Tibial artery (tissue), 4 donors: ENCODE data around the gene NPFFR1.
A peak's percentile ranks its signal among the peaks of the same experiment; 100 is the strongest.

Experiments
- DNase-seq, 2 donors: peaks; one replicate each; pipeline ENCODE4 v3.0.0-alpha.2; 2019
- H3K27ac ChIP-seq, 2 donors: fragments of 200-600 bp; sonication (generic) in 1 of 2; 1 replicate in 1 of 2; 2 replicates in 1 of 2; pipeline ENCODE4 v1.5.1; 2018 to 2019; ENCODE audit warnings: mild to moderate bottlenecking in 1 of 2
- H3K27me3 ChIP-seq, 2 donors: fragments of 200-600 bp; sonication (generic) in 1 of 2; one replicate each; pipeline versions ENCODE4 v1.5.1 to v1.6.0; 2016 to 2019
- H3K36me3 ChIP-seq, 3 donors: fragments of 200-600 bp; sonication (generic) in 2 of 3; one replicate each; pipeline ENCODE4 v1.5.1; 2016 to 2019; ENCODE audit warnings: mild to moderate bottlenecking in 2 of 3
- H3K4me1 ChIP-seq, 4 donors: fragments of 200-600 bp; sonication (generic) in 2 of 4; 1 replicate in 3 of 4; 2 replicates in 1 of 4; pipeline ENCODE4 v1.5.1; 2016 to 2019
- H3K4me3 ChIP-seq, 2 donors: fragments of 200-600 bp; sonication (generic) in 1 of 2; 1 replicate in 1 of 2; 2 replicates in 1 of 2; pipeline ENCODE4 v1.5.1; 2018 to 2019; ENCODE audit warnings: mild to moderate bottlenecking in 2 of 2
- H3K9me3 ChIP-seq, 3 donors: fragments of 200-600 bp; sonication (generic) in 1 of 3; one replicate each; pipeline ENCODE4 v1.5.1; 2016 to 2019
- intact Hi-C: fragments of 100-400 bp; cut with DNase I; formaldehyde crosslinking; loops from one replicate; pipeline ENCODE4 v1.15.0; 2023; ENCODE audit warnings: low total_unique reads
- TF ChIP-seq, protein P1 (sequence below), 2 experiments: fragments of 200-600 bp in 1 of 2; fragments of 450-650 bp in 1 of 2; IDR thresholded peaks; one replicate each; pipeline ENCODE4 v1.5.1; 2017 to 2019; ENCODE audit warnings: antibody characterized with exemption in 2 of 2, mild to moderate bottlenecking in 1 of 2, moderate library complexity in 1 of 2

NPFFR1 gene

GRCh38 chr10:70328967-70329366 is 45.2 kb upstream of the NPFFR1 start:
- no peak for DNase-seq
- H3K4me3 ChIP-seq: no peak overlapping the region

DNA sequence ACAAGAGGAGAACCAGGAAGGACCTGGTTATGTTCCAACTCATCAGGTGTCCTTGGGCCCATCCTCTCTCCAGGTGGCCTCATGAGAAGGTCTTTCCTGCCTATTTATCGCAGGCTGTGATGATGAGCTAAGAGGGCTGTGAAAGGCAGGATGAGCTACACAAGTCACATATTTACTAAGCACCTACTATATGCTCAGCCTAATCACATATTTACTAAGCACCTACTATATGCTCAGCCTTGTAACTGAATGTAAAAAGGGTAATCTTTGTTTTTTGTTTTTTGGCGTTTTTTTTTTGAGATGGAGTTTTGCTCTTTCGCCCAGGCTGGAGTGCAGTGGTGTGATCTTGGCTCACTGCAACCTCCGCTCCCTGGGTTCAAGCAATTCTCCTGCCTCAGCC is 44.2 kb upstream of the NPFFR1 start:
- Histone ChIP-seq H3K4me1 (peaks cover 0 to 17% (median 11%) of the 10 kb centered on the region in 4 donors), H3K9me3 (no peaks in the 10 kb centered on the region), H3K27me3 (no peaks in the 10 kb centered on the region), H3K36me3 (no peaks in the 10 kb centered on the region), H3K27ac (no peak overlapping the region), H3K4me3 (no peak overlapping the region)
- TF ChIP-seq, protein P1, sequence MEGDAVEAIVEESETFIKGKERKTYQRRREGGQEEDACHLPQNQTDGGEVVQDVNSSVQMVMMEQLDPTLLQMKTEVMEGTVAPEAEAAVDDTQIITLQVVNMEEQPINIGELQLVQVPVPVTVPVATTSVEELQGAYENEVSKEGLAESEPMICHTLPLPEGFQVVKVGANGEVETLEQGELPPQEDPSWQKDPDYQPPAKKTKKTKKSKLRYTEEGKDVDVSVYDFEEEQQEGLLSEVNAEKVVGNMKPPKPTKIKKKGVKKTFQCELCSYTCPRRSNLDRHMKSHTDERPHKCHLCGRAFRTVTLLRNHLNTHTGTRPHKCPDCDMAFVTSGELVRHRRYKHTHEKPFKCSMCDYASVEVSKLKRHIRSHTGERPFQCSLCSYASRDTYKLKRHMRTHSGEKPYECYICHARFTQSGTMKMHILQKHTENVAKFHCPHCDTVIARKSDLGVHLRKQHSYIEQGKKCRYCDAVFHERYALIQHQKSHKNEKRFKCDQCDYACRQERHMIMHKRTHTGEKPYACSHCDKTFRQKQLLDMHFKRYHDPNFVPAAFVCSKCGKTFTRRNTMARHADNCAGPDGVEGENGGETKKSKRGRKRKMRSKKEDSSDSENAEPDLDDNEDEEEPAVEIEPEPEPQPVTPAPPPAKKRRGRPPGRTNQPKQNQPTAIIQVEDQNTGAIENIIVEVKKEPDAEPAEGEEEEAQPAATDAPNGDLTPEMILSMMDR (IDR thresholded peaks at IDR 0.05): no peak
- peak in 1 of 2 donors; percentile 2 for DNase-seq
- intact Hi-C loops: no loop called here

More at GRCh38 chr10:70328967-70329366, 45.2 kb upstream of the NPFFR1 start:
- Histone ChIP-seq H3K27me3 (no peaks in the 10 kb centered on the region), H3K4me1 (peaks cover 0 to 17% (median 11%) of the 10 kb centered on the region in 4 donors), H3K9me3 (no peaks in the 10 kb centered on the region), H3K27ac (no peak overlapping the region), H3K36me3 (no peaks in the 10 kb centered on the region)
- TF ChIP-seq, protein P1 (IDR thresholded peaks at IDR 0.05): no peak
- intact Hi-C loops: no loop called here

DNA sequence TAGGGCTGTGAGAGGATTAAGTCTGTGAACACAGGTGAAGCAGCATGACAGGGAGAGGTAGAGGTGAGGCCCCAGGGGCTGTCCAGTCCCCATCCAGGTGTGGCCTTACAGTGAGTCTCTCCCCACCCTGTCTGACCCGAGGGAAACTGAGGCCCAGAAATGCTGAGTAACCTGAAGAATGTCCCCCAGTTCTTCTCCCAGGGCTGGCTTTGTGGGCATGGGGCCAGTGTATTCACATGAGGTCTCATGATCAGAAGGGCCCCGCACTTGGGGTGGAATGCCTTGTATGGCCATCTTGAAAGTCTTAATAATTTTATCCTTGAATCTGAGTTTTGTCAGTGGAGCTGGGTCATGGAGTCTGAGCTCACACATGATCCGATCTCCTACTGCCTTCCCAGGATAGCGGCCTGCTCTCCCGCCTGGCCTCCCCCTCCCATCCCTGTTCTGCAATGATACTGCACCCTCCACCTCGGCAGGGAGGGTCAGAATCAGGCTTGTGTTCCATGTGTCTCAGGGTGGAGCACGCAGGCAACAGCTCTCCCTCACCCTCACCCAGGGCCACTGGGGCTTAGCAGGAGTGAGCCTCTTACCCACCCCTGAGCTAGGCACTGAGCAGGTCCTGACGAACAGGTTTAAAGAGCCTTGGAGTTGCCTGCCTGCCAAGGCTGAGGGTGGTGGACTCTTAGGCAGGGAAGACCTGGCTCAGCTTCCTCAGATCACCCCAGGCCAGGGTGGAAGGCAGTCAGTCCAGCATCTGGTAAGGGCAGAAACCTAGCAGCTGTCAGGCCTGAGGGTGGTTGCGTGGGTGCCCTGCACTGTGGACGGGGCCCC is 41.4 kb upstream of the NPFFR1 start:
- H3K27ac ChIP-seq: no peak overlapping the region
- intact Hi-C loops: no loop called here

GRCh38 chr10:70324339-70324861 is 40.6 kb upstream of the NPFFR1 start:
- Histone ChIP-seq H3K9me3 (no peaks in the 10 kb centered on the region), H3K36me3 (no peaks in the 10 kb centered on the region), H3K4me3 (no peak overlapping the region), H3K27me3 (no peaks in the 10 kb centered on the region), H3K4me1 (peaks cover 0 to 4% (median 0%) of the 10 kb centered on the region in 4 donors), H3K27ac (no peak overlapping the region)
- DNase-seq: peak in 1 of 2 donors; percentile 49
- TF ChIP-seq, protein P1 (IDR thresholded peaks at IDR 0.05): no peak
- intact Hi-C loops: no loop called here

More for the DNA sequence above, 41.4 kb upstream of the NPFFR1 start:
- Histone ChIP-seq H3K36me3 (no peaks in the 10 kb centered on the region), H3K4me3 (no peak overlapping the region), H3K9me3 (no peaks in the 10 kb centered on the region), H3K27me3 (no peaks in the 10 kb centered on the region), H3K4me1 (peaks cover 0 to 4% (median 0%) of the 10 kb centered on the region in 4 donors)
- peak in 1 of 2 donors; percentile 50 for DNase-seq
- TF ChIP-seq, protein P1 (IDR thresholded peaks at IDR 0.05): no peak

DNA sequence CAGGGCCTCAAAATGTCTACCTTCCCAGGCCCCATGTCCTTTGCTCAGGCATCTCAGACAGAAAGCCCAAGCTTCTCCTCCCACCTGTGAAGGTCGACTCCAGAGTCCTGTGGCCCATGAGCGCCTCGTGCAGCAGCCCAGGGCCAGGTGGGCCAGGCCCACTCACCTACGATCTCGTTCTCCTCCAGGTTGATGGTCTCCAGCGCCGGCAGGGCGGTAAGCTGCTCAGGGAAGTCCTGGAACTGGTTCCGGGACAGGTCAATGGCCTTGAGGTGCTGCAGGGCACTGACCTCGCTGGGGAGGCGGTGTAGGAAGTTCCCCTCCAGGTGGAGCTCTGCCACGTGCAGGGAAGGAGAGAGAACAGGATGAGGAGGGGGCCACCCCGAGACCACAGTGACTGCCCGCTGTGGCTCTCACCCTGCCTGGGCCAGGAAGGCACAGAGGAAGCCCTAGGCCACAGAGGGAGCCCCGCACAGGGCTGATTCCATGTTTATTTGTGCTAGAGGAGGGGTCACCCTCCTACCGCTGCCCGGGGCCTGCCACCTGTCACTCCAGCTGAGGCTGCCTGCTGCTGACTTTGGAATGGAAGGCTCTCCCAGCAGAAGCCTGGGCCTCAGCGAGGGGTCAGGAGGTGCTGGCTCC is 40.0 kb upstream of the NPFFR1 start:
- peak in 1 of 2 donors; percentile 53 for DNase-seq
- no peaks in the 10 kb centered on the region for H3K36me3 ChIP-seq
- H3K4me1 ChIP-seq: peaks cover 0 to 4% (median 0%) of the 10 kb centered on the region in 4 donors
- no peaks in the 10 kb centered on the region for H3K9me3 ChIP-seq
- TF ChIP-seq, protein P1 (IDR thresholded peaks at IDR 0.05): no peak
- intact Hi-C loops: no loop called here
- H3K27me3 ChIP-seq: no peaks in the 10 kb centered on the region
- H3K4me3 ChIP-seq: no peak overlapping the region
- no peak overlapping the region for H3K27ac ChIP-seq
